ENCODE results near the gene ZBTB42.
A peak's percentile ranks its signal among the peaks of the same experiment; 100 is the strongest.

The ZBTB42 gene

DNA sequence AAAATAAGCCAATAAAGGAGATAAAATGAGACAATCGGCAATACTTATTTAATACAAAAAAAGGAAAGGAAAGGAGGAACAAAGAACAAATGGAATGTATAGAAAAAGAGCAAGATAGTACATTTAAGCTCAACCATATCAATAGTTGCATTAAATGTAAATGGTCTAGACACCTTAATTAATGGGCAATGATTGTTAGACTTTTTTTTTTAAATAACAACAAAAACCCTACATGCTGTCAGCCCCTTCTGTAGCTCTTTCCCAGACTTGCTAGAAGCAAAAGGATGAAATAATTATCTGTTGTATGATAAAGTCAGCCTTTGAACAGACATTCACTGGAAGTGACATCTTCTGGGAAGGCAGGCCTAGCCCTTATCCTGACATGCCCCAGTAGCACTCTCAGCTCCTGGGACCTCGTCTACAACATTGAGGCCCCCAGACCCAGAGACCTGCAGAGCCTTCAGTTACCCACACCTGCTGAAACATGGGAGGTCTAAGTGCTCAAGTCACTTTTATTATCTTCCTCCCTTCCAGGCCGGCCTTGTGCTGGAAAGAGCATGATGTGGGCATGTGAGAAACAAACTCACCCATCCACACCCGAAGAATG is 34.5 kb upstream of the ZBTB42 start:
- Mint-ChIP-seq H3K9me3 (no peaks in the 10 kb centered on the region), H3K27me3 (no peaks in the 10 kb centered on the region), H3K27ac (no peak overlapping the region), H3K36me3 (ENCODE audit: low read depth) (peaks cover 19% of the 10 kb centered on the region), H3K4me3 (no peak overlapping the region), H3K4me1 (peaks cover 16% of the 10 kb centered on the region)
- no peak for ATAC-seq
- no peak for DNase-seq

DNA sequence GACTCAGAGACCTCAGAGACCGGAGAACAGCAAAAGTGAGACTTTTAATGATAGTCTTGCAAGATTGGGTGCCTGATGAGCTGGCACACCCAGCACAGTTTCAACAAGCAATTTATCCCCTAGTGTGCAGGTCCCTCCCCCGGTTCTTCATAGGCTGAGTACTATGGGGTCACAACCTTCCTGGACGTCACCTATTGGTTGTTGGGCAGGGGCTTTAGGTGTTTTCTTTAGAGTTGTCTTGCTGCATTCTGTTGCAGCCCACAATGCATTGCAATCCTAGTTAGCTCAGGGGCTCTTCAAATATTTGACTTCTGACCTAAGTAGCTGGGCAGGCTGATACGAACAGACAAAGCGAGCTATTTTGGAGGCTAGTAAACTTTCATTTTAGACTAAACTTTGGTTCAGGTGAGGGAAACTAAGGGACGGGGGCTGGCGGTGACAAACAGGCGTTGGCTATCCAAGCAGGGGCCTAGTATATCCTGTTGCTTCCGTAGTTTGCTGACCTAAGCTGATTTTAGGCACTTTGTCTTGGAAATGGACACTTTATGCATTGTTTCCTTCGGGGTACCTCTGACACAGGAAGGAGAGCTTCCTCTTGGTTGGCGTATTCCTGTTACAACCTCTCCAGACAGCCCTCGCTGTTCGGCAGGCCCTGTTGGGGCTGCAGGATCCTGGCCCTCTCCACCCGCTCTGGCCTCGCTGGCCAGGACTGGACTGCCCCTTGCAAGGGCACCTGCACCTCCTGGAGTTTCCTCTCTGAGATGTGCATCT is 33.9 kb upstream of the ZBTB42 start:
- ATAC-seq (no peak), DNase-seq (no peak)
- Mint-ChIP-seq H3K36me3 (ENCODE audit: low read depth) (peaks cover 21% of the 10 kb centered on the region), H3K4me1 (peaks cover 16% of the 10 kb centered on the region), H3K4me3 (no peak overlapping the region), H3K9me3 (no peaks in the 10 kb centered on the region), H3K27ac (no peak overlapping the region), H3K27me3 (no peaks in the 10 kb centered on the region)

- Mint-ChIP-seq H3K4me3 (no peak overlapping the region), H3K27me3 (no peaks in the 10 kb centered on the region), H3K27ac (no peak overlapping the region), H3K36me3 (ENCODE audit: low read depth) (peaks cover 22% of the 10 kb centered on the region), H3K9me3 (no peaks in the 10 kb centered on the region), H3K4me1 (peaks cover 16% of the 10 kb centered on the region)
- no peak for DNase-seq
- no peak for ATAC-seq
Measured at GRCh38 chr14:104767634-104767918, 33.3 kb upstream of the ZBTB42 start.

- Mint-ChIP-seq H3K36me3 (ENCODE audit: low read depth) (peaks cover 26% of the 10 kb centered on the region), H3K9me3 (no peaks in the 10 kb centered on the region), H3K4me1 (peaks cover 16% of the 10 kb centered on the region), H3K4me3 (no peak overlapping the region), H3K27me3 (no peaks in the 10 kb centered on the region), H3K27ac (no peak overlapping the region)
- DNase-seq (peak; percentile 93), ATAC-seq (peak; percentile 86)
Measured at GRCh38 chr14:104768437-104769323, 32.2 kb upstream of the ZBTB42 start.

GRCh38 chr14:104769324-104770071 is 31.4 kb upstream of the ZBTB42 start:
- Mint-ChIP-seq H3K4me1 (peaks cover 16% of the 10 kb centered on the region), H3K36me3 (ENCODE audit: low read depth) (peaks cover 26% of the 10 kb centered on the region), H3K9me3 (no peaks in the 10 kb centered on the region), H3K27me3 (no peaks in the 10 kb centered on the region), H3K4me3 (no peak overlapping the region), H3K27ac (peak overlapping the region; percentile 46)
- DNase-seq (peak; percentile 17), ATAC-seq (no peak)

GRCh38 chr14:104770072-104770579 is 30.8 kb upstream of the ZBTB42 start:
- Mint-ChIP-seq H3K4me1 (peaks cover 16% of the 10 kb centered on the region), H3K27me3 (no peaks in the 10 kb centered on the region), H3K9me3 (no peaks in the 10 kb centered on the region), H3K36me3 (ENCODE audit: low read depth) (peaks cover 26% of the 10 kb centered on the region), H3K4me3 (no peak overlapping the region), H3K27ac (peak overlapping the region; percentile 46)
- ATAC-seq (no peak), DNase-seq (no peak)

DNA sequence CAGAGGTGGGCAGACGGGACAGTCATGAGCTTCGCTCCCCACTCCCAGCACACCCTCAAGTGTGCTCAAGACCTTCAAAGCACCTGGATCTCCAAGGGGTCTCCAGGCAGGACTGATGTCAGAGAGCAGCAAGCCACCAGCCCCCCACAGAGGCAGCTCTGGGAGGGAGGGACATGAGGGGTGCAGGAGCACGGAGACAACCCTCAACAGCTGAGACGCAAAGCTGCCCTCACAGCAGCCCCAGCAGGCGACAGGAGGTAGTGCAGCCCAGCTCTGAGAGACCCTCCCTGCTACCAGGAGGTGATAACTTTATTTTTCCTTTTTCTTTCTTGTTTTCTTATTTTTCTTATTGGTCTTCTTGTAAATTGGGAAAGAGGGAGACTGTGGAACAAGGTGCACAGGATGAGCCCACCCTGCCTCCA is 30.0 kb upstream of the ZBTB42 start:
- DNase-seq (peak; percentile 32), ATAC-seq (no peak)
- peaks cover 16% of the 10 kb centered on the region for H3K4me1 Mint-ChIP-seq
- no peaks in the 10 kb centered on the region for H3K9me3 Mint-ChIP-seq
- H3K36me3 Mint-ChIP-seq (ENCODE audit: low read depth): peaks cover 26% of the 10 kb centered on the region
- no peak overlapping the region for H3K4me3 Mint-ChIP-seq
- no peaks in the 10 kb centered on the region for H3K27me3 Mint-ChIP-seq
- peak overlapping the region; percentile 37 for H3K27ac Mint-ChIP-seq

- H3K27ac Mint-ChIP-seq: no peak overlapping the region
- no peak for DNase-seq
- peaks cover 24% of the 10 kb centered on the region for H3K36me3 Mint-ChIP-seq (ENCODE audit: low read depth)
- no peak for ATAC-seq
- H3K4me1 Mint-ChIP-seq: peaks cover 16% of the 10 kb centered on the region
- no peaks in the 10 kb centered on the region for H3K27me3 Mint-ChIP-seq
- no peaks in the 10 kb centered on the region for H3K9me3 Mint-ChIP-seq
- no peak overlapping the region for H3K4me3 Mint-ChIP-seq
Measured at GRCh38 chr14:104771374-104771773, 29.5 kb upstream of the ZBTB42 start.

DNA sequence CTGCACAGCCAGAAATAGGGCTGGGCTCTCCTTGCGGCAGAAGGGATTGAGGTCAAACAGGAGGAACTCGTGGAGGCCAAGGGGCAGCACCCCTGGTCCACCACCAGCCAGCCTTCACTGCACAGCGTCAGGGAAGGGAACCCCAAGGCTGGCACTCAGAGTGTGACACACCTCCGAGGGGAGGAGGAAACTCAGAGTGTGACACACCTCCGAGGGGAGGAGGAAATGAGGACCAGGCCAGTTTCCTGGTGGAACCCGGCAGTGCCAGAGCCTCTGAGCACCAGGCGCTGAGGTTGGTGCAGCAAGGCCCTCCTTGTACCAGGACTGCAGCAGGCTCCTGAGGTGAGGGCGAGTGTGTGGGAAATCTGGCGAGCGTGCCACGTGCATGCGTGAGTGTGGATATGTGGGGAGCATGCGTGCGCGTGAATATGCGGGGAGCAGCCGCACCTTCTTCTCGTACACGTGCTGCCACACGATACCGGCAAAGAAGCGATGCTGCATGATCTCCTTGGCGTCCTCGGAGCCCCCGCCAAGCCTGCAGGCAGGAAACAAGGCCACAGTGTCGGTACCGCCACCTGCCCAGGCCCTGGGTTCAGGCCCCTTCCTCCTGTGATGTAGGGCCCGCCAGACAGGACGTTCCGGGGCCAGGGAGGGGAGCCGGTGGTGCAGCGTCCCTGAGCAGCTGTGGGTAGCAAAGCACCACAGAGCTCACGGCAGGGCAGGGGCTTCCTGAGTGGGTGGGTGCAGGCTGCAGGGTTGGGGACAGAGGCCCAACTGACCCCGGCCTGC is 28.8 kb upstream of the ZBTB42 start:
- Mint-ChIP-seq H3K9me3 (no peaks in the 10 kb centered on the region), H3K4me1 (peaks cover 16% of the 10 kb centered on the region), H3K36me3 (ENCODE audit: low read depth) (peaks cover 28% of the 10 kb centered on the region), H3K27me3 (no peaks in the 10 kb centered on the region), H3K27ac (no peak overlapping the region), H3K4me3 (no peak overlapping the region)
- DNase-seq: no peak
- no peak for ATAC-seq

- Mint-ChIP-seq H3K36me3 (ENCODE audit: low read depth) (peaks cover 28% of the 10 kb centered on the region), H3K27me3 (no peaks in the 10 kb centered on the region), H3K4me1 (peaks cover 16% of the 10 kb centered on the region), H3K9me3 (no peaks in the 10 kb centered on the region), H3K27ac (no peak overlapping the region), H3K4me3 (no peak overlapping the region)
- ATAC-seq: no peak
- DNase-seq: no peak
Measured at GRCh38 chr14:104772707-104773504, 28.0 kb upstream of the ZBTB42 start.

- peaks cover 16% of the 10 kb centered on the region for H3K4me1 Mint-ChIP-seq
- H3K27me3 Mint-ChIP-seq: no peaks in the 10 kb centered on the region
- ATAC-seq (no peak), DNase-seq (no peak)
- no peak overlapping the region for H3K27ac Mint-ChIP-seq
- H3K36me3 Mint-ChIP-seq (ENCODE audit: low read depth): peaks cover 28% of the 10 kb centered on the region
- no peaks in the 10 kb centered on the region for H3K9me3 Mint-ChIP-seq
- H3K4me3 Mint-ChIP-seq: no peak overlapping the region
Measured at GRCh38 chr14:104773505-104774452, 27.1 kb upstream of the ZBTB42 start.

- no peaks in the 10 kb centered on the region for H3K27me3 Mint-ChIP-seq
- no peak overlapping the region for H3K27ac Mint-ChIP-seq
- peaks cover 28% of the 10 kb centered on the region for H3K36me3 Mint-ChIP-seq (ENCODE audit: low read depth)
- no peak overlapping the region for H3K4me3 Mint-ChIP-seq
- H3K4me1 Mint-ChIP-seq: peaks cover 8% of the 10 kb centered on the region
- ATAC-seq: no peak
- DNase-seq: no peak
- no peaks in the 10 kb centered on the region for H3K9me3 Mint-ChIP-seq
Measured at GRCh38 chr14:104774453-104775072, 26.3 kb upstream of the ZBTB42 start.

Measured in activated naive CD8-positive, alpha-beta T cell treated with anti-CD3 and anti-CD28 coated beads, Interleukin-2, amount 50 U/mL, for 24 hours (primary cell).